Stimulated activated CD4-positive, alpha-beta T cell treated with anti-CD3 and anti-CD28 coated beads, Interleukin-4, amount 100 ng/mL, for 48 hours (primary cell): ENCODE data around the gene HFM1.
A peak's percentile ranks its signal among the peaks of the same experiment; 100 is the strongest.
"Not testable (repeated sequence)": the region's sequence is repeated elsewhere in the genome, so short reads cannot be mapped to it uniquely, and the experiment has no call there.

Experiments
- DNase-seq, 2 donors: peaks; one replicate each; pipeline ENCODE4 v3.0.0-alpha.2; 2020; ENCODE audit warnings: low read depth in 2 of 2

The HFM1 gene

GRCh38 chr1:91404151-91405012 is at the start of gene HFM1:
TSS of gene HFM1 (minus strand) at chr1:91404837. CDS start at chr1:91401082, 3,755 bp downstream.
- DNase-seq = peak; percentile 21 to 28

DNA sequence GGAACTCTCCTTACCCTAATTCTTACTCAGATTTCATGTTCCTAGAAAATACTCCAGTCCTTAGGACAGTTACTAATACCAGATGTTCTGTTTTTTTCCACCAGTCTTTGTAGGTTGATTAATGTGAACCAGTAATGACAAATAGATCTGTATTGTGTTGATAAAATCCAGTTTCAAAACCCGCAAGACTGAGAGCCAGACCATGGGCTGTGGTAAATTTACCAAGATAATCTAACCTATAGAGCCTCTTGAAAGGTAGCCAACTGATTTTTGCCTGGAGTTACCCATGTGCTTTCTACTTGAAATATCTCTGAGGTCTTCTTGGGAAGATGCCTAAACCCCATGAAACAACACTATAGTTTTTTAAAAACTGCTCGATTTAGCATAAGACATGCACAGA is 49.5 kb upstream of the HFM1 start:
- no peak for DNase-seq

DNA sequence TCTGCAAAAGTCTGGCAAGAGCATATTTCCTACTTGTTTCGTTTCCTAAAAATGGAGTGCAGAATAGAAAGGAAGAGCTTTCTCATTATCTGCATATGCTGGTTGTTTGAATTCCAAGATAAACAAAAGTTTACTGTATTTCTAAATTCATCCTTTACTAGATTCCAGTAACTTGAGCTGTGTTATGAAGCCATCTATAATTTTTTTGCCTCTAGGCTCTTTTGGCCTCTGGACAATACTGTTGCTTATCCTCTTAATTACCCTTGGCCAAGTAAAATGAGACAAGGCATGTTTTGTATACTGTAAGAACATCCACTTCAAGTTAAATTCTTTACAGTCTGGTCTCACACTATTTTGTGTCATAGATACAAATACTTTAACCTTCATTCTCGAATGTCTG is 45.6 kb upstream of the HFM1 start:
- DNase-seq = no peak

- not testable (repeated sequence) for DNase-seq
These were observed 43.1 kb upstream of the HFM1 start for GRCh38 chr1:91447782-91448181.

DNA sequence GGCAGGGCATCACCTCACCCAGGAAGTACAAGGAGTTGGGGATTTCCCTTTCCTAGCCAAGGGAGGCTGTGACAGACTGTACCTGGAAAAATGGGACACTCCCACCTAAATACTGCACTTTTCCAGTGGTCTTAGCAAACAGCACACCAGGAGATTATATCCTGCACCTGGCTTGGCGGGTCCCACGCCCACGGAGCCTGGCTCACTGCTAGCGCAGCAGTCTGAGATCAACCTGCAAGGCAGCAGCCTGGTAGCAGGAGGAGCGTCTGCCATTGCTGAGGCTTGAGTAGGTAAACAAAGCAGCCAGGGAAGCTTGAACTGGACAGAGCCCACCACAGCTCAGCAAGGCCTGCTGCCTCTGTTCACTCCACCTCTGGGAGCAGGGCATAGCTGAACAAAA is 37.3 kb upstream of the HFM1 start:
- not testable (repeated sequence) for DNase-seq

DNA sequence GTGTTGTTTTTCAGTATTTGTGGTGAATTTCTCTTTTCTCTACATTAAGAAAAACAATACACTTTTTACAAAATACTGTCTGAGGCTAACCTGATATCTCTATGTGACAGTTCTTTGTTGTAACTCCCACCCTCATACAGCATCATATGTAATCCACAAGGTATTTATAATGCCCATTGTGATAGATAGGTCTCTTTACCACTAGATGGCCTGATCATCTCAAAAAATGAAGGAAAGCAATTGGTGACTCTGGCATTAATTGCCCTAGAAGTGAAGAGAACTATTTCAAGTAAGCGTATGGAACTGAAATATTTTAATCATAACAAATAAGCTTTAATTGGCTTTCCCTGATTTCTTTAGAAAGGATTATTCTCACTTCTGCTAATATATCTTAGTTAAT is 36.2 kb upstream of the HFM1 start:
- no peak for DNase-seq

GRCh38 chr1:91439016-91439415 is 34.4 kb upstream of the HFM1 start:
- DNase-seq = no peak

GRCh38 chr1:91428182-91428798 is 23.7 kb upstream of the HFM1 start:
- no peak for DNase-seq

DNA sequence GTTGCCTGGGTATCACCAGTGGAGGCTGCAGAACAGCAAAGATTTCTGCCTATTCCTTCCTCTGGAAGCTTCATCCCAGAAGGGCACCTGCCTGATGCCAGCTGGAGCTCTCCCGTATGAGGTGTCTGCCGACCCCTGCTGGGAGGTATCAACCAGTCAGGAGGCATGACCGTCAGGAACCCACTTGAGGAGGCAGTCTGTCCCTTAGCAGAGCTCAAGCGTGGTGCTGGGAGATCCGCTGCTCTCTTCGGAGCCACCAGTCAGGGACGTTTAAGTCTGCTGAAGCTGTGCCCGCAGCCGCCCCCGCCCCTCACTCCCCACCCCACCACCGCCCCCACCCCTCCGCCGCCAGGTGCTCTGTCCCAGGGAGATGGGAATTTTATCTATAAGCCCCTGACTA is 23.1 kb upstream of the HFM1 start:
- no peak for DNase-seq

GRCh38 chr1:91422523-91422922 is 17.9 kb upstream of the HFM1 start:
- not testable (repeated sequence) for DNase-seq

- no peak for DNase-seq
These were observed 7.7 kb upstream of the HFM1 start for GRCh38 chr1:91412371-91412770.

DNA sequence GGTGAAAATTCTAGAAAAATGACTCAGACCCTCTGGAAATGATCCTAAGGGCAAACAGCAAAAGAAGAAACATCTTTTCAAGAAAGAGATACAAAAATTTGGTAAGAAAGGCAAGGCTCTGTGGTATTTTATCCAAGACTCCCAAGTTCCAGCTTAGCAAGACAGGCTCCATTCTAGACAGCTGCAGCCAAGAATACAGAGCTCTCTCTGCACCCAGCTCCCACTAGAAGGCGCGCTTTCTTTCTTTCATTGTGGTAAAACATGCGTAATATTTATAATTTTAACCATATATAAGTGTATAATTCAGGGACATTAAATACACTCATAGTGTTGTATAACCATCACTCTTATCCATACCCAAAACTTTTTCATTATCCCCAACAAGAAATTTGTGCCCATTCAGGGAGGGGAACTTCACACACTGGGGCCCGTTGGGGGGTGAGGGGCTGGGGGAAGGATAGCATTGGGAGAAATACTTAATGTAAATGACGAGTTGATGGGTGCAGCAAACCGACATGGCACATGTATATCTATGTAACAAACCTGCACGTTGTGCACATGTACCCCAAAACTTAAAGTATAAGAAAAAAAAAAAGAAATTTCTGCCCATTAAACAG is 2.2 kb upstream of the HFM1 start:
- DNase-seq = no peak

GRCh38 chr1:91402023-91402422 is 2.6 kb downstream of the HFM1 start:
- no peak for DNase-seq

GRCh38 chr1:91400133-91400725 is 4.4 kb downstream of the HFM1 start:
- no peak for DNase-seq

- DNase-seq = no peak
These were observed 6.3 kb downstream of the HFM1 start for GRCh38 chr1:91398291-91398690.

GRCh38 chr1:91397605-91398004 is 7.0 kb downstream of the HFM1 start:
- no peak for DNase-seq

GRCh38 chr1:91393042-91393441 is 11.6 kb downstream of the HFM1 start:
- no peak for DNase-seq

- DNase-seq = no peak
These were observed 18.5 kb downstream of the HFM1 start for GRCh38 chr1:91386109-91386508.

DNA sequence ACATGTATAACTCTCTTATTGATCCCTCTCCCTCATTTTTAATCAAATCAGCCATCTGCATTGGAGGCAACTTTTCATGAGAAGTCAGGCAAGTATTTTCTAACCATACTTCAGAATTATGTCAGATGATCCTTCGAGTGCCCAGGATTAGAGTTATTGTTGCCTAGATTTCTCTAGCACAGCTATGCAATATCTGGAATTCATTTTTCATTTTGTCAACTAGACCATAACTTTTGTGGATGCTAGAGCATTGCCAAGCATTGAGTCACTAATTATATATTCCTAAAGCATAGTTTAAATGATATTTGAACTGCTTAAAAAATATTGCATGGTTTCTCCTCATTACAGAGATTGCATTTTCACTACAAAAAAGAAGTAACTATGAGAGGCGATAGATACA is 21.2 kb downstream of the HFM1 start:
- no peak for DNase-seq

DNA sequence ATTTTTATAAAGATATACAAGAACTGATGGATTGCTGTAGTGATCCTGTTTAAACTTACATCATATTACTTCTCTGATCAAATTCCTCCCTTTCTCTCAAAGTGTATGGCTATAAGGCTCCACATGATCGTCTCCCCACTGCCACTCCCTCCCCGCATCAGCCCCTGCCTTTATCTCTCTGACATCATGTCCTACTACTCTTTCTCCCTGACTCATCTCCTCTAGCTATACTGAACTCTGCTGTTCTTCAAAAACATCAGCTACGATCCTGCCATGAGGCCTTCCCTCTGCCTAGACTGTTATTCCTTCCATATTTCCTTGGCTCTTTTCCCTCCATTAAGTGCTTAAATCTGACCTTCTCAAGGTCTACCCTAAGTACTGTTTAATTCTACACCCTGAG is 22.8 kb downstream of the HFM1 start:
- DNase-seq = no peak

DNA sequence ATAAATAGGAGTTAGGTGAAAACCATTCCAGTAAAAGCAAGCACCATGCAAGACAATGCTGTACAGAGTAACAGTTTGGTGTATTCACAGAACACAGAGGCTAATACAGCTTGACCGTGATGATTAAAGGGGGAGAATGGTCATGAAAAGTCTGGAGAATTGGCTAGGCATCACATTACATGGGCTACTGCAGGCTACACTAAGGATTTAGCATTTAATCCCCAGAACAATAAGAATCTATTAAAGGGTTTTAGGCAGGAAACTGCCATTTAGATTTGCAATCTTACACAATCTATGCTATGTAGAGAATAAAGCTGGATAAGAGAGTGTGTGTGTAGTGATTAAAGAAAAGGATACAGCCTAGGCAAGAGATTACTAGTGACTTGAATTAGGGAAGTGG is 30.6 kb downstream of the HFM1 start:
- DNase-seq = no peak

DNA sequence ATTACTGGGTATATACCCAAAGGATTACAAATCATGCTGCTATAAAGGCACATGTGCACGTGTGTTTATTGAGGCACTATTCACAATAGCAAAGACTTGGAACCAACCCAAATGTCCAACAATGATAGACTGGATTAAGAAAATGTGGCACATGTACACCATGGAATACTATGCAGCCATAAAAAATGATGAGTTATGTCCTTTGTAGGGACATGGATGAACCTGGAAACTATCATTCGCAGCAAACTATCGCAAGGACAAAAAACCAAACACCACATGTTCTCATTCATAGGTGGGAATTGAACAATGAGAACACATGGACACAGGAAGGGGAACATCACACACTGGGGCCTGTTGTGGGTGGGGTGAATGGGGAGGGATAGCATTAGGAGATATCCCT is 32.4 kb downstream of the HFM1 start:
- not testable (repeated sequence) for DNase-seq

DNA sequence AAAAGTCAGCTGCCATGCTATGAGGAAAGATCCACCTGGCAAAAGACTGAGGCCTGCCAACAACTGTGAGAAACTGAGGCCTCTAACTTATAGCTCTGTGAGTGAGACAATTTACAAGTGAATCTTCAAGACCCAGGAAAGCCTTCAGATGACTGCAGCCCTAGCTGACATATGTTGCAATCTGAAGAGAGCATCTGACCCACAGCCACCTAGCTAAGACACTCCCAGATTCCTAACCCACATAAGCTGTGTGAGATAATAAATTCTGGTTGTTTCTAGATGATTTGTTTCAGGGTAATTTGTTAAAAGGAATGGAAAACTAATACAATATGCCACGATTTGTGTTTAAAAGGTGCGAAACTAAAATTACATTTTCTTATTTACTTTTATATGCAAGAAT is 55.1 kb downstream of the HFM1 start:
- no peak for DNase-seq
